Measurements from ENCODE around the gene TRAPPC5.
A peak's percentile ranks its signal among the peaks of the same experiment; 100 is the strongest.
"Not testable (repeated sequence)": the region's sequence is repeated elsewhere in the genome, so short reads cannot be mapped to it uniquely, and the experiment has no call there.

The TRAPPC5 gene

DNA sequence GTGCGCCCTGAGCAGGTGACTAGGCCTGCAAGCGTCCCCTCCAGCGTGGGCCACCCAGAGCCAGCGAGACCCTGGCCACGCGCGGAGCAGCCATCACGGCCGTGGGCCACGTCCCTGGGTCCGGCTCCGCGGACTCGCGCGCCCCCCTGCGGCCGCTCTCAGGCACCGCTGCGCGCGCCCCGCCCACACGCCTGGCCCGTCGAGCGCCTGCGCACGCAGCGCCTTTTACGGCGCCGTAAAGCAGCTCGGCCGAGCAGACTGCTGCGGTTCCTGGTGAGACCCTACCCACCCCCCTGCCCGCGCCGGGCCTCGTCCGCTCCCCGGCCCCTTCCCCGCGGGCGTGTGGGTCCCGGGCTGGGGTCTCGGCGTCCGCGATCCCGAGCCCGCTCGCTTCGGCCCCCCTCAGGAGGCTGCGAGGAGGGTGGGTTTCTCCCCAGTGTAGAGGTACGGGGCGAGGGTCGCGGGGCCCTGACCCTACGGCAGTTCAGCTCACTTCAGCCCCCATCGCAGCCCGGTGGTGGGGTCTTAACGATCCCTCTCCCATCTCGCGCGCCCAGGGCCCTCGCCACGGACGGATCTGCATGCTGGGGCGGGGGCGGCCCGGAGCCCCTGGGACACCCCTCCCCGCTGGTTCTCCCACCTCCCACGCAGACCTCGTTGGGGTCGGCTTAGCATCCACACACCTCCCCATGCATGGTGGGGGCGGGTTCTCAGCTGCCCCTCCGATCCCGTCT is at the start of gene TRAPPC5:
Gene TRAPPC5, plus strand, starts transcription at position 228 of the 734 bp plus-strand sequence. CDS start 1,421 bp downstream, outside the sequence.
- peak; percentile 81 for DNase-seq (ENCODE audit: low spot score)

- DNase-seq (ENCODE audit: low spot score) = no peak
Observed at GRCh38 chr19:7631577-7631976, 49.1 kb upstream of the TRAPPC5 start.

DNA sequence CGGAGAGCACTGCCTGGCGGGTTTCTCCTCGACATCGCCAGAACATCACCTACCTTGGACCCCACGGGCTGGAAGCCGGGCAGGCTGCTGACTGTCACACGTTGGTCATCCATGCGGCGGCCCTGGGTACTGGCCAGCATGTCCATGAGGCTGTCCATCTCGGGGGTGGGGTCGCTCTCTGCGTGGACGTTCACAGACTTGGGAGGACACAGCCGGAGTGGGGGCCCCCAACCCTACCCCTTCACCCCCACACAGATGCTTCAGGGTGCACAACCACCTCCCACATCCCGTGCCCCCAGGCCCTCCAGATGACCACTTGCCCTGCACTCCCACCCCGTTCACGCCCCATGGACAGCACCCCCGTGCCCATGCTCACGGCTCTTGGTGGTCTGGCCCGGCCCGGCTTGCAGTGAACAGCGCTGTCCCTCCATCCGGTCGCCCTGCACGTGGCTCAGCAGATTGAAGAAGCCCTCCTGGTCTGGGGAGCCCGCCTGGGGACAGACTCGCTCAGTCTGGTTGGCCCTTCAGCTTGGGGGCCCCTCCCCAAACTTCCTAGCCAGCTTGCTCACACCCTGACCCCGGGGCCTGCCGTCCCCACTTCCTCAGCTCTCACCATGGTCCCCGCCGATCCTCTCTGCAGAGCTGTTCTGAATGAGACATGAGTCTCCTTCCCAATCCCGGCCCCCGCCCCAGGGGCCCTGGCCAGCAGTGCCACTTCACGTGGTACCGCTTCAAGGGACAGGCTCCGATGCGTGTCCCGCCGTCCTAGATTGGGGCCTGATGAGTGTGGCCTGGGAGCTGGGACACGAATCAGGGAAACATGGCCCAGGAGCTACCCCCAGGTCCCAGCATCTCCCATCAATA is 48.1 kb upstream of the TRAPPC5 start:
- no peak for DNase-seq (ENCODE audit: low spot score)

- DNase-seq (ENCODE audit: low spot score) = no peak
Observed at GRCh38 chr19:7633698-7634097, 46.9 kb upstream of the TRAPPC5 start, which contains the start of gene PCP2. Gene PCP2 (minus strand): TSS chr19:7633719. CDS start chr19:7633457, 262 bp downstream.

- DNase-seq (ENCODE audit: low spot score) = no peak
Observed at GRCh38 chr19:7635670-7636069, 45.0 kb upstream of the TRAPPC5 start.

- DNase-seq (ENCODE audit: low spot score) = no peak
Observed at GRCh38 chr19:7636317-7636690, 44.3 kb upstream of the TRAPPC5 start.

DNA sequence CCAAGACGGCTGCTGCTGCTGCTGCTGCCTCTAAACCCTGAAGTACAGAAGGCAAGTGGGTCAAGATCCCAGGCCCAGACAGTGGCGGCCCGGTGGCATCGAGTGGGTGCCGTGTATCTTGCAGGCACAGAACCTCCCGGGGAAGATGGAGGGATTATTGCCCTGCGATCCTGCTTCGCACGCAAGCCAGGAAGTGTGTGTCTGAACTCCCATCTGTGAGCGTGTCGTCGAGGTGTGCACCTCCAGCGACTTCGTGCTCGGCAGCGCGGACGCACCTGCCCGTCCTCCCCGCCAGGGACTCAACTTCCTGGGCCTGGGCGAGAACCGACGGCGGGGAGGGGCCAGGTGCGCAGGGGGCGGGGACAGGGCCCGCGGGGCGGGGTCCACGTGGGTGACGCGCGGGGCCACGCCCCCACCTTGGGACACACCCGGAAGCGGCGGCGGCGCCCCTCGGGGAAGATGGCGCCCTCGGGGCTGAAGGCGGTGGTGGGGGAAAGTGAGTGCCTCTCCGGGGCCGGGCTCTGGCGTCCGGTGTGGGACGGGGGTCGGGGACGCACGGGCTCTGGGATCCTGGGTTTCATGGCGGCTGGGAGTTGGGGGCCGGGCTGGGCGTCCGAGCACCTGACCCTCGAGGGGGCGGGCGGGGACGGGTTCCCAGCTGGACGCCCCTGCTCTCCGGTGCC is 43.8 kb upstream of the TRAPPC5 start, which contains the start of gene STXBP2:
Gene STXBP2, plus strand, starts transcription at position 420 of the 683 bp plus-strand sequence. Its CDS starts 40 bp downstream, at position 460.
- DNase-seq (ENCODE audit: low spot score) = no peak

DNA sequence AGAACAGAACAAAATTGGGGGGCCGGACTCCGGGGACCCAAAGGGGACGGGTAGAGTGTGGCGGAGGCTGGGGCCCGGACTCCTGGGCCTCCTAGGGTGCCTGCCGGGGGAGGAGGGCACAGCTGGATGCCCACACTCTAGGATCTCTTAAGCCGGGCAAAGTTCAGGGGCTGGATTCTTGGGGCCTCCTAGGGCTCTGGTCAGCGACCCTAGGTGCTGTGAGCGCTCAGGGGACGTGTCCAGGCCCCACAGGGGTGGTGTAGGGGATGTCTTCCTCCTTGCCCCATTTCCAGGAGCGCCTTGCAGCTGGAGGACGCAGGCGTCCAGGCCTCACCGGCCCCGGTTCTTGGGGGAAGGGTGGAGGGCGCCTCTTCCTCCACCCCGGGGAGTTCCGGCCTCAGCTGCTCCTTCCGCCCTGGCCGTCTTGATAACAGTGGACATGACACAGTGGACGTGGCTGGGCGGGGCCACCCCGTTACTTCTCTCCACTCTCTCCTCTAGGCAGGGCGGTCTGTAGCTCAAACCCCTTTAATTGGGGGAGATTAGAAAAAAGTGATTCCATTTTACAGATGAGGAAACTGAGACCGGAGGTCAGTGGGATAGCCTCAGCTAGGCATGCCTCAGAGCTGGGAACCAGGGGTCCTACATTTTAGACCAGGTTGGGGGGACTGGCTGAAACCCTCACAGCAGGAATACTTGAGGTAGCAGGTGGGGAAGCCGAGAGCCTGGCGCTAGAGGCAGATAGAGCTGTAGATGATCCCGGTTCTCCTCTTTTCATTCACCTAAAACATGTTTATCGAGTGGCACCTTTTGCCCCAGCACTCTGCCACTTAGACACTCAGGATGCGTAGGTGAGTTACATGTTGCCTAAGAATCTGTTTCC is 43.0 kb upstream of the TRAPPC5 start:
- DNase-seq (ENCODE audit: low spot score) = no peak

DNA sequence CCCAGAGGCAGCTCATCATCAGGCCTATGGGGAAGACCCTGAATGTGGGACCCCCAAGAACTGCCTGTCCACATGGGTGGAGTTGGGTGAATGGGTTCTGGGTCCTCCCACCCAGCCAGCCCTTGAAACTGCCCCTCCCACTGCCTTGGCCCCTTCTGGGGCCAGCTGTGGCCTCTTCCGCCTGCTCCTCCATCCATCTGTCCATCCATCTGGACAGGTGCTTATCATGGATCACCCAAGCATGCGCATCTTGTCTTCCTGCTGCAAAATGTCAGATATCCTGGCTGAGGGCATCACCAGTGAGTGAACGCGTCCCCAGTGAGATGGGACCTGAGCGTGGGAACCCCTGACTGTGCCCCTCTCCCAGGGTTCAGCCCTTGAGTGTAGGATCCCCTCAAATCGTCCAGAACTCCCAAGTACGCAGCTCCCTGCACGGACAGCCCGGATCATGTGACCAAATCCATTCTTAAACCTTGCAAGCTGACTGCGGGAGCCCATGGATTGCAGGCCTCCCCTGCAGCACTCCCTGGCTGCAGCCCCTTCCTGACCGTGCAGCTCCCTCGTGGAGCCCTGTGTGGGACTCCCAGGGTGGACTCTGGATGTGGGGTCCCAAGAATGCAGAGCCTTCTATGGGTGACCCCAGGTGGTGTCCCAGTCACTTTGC is 41.7 kb upstream of the TRAPPC5 start:
- no peak for DNase-seq (ENCODE audit: low spot score)

DNA sequence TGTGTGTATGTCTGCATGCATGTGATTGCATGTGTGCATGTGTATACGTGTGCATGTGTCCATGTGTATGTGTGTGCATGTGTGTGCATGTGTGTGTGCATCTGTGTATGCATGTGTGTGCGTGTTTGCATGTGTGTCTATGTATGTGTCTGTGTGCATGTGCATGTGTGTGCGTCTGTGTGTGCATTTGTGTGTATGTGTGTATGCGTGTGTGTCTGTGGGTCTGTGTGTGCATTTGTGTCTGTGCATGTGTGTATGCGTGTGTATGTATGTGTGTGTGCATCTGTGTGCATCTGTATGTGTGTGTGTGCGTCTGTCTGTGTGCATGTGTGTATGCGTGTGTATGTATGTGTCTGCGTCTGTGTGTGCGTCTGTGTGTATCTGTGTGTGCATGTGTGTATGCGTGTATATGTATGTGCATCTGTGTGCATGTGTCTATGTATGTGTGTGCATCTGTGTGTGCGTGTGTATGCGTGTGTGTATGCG is 40.7 kb upstream of the TRAPPC5 start:
- DNase-seq (ENCODE audit: low spot score) = no peak

DNA sequence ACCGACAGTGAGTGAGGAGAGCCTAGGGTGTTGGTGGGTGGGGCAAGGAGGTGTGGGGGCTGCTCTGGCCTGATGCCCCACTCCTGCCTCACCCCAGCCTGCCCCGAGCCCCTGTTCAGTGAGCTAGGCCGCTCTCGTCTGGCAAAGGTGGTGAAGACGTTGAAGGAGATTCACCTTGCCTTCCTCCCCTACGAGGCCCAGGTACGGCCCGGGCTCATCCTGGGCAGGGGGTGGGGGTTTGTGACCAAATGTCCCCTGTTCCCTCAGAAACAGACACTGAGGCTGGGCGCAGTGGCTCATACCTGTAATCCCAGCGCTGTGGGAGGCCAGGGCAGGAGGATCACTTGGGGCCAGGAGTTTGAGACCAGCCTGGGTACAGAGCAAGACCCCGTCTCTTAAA is 39.8 kb upstream of the TRAPPC5 start:
- no peak for DNase-seq (ENCODE audit: low spot score)

DNA sequence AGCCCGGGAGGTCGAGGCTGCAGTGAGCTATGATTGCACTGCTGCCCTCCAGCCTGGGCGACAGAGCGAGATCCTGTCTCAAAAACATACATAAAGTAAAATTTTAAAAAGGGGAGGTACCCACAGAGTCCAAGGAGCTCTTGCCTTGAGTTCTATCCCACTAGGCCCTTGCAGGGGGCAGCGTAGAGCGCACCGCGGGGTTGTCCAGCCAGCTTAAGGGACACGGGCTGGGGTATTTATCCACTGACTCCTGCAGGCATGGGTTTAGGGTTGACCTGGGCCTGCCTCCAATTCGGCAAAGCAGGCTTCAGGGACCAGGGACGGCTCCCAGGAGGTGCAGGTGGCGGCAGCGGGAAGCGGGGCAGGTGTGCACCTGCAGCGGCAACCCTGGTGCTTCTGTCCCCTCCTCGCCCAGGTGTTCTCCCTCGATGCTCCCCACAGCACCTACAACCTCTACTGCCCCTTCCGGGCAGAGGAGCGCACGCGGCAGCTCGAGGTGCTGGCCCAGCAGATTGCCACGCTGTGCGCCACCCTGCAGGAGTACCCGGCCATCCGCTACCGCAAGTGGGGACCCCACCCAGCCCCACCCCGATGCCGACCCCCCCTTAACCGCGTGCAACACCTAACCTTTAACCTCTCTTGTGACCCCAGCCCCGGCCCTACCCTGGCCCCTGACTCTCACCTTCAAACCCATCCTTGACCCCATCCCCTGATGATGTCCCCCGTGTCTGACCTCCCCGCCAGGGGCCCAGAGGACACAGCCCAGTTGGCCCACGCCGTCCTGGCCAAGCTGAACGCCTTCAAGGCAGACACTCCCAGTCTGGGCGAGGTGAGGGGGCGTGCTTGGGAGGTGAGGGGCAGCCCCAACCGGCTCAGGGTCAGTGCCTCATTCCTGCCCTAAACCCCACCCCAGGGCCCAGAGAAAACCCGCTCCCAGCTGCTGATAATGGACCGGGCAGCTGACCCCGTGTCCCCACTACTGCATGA is 39.0 kb upstream of the TRAPPC5 start:
- no peak for DNase-seq (ENCODE audit: low spot score)

DNA sequence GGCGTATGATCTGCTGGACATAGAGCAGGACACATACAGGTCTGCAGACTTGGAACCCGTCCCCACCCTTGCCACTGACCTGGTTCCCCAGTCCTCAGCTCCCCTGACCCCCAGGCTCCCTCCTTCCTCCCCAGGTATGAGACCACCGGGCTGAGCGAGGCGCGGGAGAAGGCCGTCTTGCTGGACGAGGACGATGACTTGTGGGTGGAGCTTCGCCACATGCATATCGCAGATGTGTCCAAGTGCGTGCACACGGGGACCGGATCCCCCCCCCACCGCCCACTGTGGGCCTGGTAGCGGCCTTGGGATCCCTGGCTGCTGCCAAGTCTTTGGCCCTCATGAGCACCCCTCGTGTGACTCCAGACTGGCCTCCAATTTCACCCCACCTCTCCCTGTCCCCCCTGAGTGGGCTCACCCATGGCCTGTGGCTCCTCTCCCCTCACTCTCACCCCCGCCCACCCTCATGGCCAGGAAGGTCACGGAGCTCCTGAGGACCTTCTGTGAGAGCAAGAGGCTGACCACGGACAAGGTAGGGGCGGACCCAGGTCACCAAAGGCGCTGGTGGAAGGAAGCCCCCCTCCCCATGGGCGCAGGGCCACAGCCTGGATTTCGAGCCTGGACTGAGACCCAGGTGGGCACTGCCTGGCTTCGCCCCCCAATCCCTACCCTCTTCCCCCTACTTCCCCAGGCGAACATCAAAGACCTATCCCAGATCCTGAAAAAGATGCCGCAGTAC is 38.2 kb upstream of the TRAPPC5 start:
- DNase-seq (ENCODE audit: low spot score) = no peak

GRCh38 chr19:7643031-7643415 is 37.6 kb upstream of the TRAPPC5 start:
- DNase-seq (ENCODE audit: low spot score) = no peak

DNA sequence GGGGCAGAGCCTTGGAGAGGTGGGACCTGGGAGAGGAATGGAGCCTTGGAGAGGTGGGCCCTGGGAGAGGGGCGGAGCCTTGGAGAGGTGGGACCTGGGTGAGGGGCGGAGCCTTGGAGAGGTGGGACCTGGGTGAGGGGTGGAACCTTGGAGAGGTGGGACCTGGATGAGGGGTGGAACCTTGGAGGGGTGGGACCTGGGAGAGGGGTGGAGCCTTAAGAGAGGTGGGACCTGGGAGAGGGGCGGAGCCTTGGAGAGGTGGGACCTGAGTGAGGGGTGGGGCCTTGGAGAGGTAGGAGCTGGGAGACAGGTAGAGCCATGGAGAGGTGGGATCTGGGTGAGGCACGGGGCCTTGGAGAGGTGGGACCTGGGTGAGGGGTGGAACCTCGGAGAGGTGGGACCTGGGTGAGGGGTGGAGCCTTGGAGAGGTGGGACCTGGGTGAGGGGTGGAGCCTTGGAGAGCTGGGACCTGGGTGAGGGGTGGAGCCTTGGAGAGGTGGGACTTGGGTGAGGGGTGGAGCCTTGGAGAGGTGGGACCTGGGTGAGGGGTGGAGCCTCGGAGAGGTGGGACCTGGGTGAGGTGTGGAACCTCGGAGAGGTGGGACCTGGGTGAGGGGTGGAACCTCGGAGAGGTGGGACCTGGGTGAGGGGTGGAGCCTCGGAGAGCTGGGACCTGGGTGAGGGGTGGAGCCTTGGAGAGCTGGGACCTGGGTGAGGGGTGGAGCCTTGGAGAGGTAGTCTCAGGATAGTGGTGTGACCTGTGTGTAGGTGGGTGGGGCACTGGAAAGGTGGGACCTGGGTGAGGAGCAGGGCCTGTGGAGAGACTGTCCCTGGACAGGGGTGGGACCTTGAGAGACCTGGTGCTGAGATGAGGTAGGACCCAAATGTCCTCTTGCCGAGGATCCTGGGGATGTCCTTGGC is 36.7 kb upstream of the TRAPPC5 start:
- not testable (repeated sequence) for DNase-seq (ENCODE audit: low spot score)

DNA sequence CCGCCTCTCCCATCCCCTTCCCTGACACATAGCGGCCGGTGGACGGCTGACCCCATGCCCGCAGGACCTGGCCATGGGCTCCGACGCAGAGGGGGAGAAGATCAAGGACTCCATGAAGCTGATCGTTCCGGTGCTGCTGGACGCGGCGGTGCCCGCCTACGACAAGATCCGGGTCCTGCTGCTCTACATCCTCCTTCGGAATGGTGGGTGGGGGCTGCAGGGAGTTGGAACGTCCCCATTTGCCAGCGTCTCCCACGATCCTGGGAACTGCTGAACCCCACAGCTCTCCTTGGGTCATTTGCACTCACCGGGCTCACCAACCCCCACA is 36.1 kb upstream of the TRAPPC5 start:
- no peak for DNase-seq (ENCODE audit: low spot score)

DNA sequence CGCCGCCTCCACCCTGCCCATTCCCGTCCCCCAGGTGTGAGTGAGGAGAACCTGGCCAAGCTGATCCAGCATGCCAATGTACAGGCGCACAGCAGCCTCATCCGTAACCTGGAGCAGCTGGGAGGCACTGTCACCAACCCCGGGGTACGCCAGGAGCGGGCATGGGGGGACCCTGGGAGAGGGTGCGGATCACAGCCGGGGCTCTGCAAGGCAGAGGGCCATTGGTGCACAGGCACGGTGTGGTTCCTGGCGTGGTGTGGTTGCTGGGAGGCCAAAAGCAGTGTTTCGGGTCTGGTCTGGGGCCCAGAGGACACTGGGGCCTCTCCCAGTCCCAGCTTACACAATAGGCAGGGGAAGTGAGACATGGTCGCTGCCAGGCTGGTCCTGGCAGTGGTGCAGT is 35.5 kb upstream of the TRAPPC5 start:
- DNase-seq (ENCODE audit: low spot score) = no peak
